Measurements from ENCODE around the gene SLC25A11.

GRCh38 chr17:4897198-4897687, 42.6 kb downstream of the SLC25A11 start:
- TF ChIP-seq, protein P1, sequence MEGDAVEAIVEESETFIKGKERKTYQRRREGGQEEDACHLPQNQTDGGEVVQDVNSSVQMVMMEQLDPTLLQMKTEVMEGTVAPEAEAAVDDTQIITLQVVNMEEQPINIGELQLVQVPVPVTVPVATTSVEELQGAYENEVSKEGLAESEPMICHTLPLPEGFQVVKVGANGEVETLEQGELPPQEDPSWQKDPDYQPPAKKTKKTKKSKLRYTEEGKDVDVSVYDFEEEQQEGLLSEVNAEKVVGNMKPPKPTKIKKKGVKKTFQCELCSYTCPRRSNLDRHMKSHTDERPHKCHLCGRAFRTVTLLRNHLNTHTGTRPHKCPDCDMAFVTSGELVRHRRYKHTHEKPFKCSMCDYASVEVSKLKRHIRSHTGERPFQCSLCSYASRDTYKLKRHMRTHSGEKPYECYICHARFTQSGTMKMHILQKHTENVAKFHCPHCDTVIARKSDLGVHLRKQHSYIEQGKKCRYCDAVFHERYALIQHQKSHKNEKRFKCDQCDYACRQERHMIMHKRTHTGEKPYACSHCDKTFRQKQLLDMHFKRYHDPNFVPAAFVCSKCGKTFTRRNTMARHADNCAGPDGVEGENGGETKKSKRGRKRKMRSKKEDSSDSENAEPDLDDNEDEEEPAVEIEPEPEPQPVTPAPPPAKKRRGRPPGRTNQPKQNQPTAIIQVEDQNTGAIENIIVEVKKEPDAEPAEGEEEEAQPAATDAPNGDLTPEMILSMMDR (IDR thresholded peaks at IDR 0.05) = no peak
- TF ChIP-seq EZH2 (IDR thresholded peaks at IDR 0.05; ENCODE audit: borderline replicate concordance, insufficient read depth, low read depth, low read length, poor library complexity, severe bottlenecking) = no peak

Data from B cell (primary cell).